LNCAP (cell line): Measurements from ENCODE around the gene OR1F1.

Source experiments
- TF ChIP-seq, protein P1 (sequence below): fragments of 450-650 bp; IDR thresholded peaks from 2 replicates; pipeline ENCODE4 v1.5.1; 2017; ENCODE audit warnings: mild to moderate bottlenecking

The OR1F1 gene

DNA sequence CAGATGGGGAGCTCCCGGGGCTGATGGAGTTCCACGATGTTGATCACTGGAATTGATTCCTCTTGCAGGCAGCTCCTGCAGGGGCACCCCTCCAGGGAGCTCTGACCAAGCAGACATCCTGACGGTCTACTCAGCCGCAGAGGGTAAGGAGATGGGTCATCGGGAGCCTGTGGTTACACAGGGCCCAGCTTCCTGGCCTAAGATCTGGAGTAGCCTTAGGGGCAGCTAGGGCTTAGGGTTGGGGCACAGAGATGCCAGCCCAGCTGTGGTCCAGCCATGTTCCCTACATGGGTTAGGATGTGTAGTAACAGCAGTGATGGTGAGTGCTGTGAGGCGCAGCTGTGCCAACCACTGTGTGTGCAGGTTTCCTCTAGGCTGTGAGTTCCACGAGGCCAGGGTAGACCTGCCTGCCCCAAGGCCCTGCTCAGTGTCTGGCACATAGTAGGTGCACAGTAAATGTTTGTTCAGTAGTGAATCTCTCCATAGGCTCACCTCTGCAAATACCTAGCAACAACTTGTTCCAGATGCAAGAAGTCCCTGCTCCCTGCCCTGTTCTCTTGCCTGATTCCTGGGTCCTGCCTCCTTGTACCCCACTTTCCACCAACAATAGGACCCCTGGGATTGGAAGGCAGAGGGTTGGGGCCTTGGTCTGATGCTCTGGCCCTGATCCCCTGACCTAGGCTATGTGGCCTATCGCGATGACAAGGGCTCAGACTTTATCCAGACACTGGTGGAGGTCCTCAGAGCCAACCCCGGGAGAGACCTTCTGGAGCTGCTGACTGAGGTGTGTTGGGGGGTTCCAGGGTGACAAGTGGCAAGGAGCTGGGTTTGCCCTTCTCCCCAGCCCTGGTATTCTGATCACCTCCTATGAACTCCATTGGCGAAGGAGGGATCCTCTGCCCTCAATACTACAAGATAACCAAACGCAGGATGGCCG lies 39.5 kb upstream of the OR1F1 start:
- TF ChIP-seq, protein P1, sequence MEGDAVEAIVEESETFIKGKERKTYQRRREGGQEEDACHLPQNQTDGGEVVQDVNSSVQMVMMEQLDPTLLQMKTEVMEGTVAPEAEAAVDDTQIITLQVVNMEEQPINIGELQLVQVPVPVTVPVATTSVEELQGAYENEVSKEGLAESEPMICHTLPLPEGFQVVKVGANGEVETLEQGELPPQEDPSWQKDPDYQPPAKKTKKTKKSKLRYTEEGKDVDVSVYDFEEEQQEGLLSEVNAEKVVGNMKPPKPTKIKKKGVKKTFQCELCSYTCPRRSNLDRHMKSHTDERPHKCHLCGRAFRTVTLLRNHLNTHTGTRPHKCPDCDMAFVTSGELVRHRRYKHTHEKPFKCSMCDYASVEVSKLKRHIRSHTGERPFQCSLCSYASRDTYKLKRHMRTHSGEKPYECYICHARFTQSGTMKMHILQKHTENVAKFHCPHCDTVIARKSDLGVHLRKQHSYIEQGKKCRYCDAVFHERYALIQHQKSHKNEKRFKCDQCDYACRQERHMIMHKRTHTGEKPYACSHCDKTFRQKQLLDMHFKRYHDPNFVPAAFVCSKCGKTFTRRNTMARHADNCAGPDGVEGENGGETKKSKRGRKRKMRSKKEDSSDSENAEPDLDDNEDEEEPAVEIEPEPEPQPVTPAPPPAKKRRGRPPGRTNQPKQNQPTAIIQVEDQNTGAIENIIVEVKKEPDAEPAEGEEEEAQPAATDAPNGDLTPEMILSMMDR, result no peak

DNA sequence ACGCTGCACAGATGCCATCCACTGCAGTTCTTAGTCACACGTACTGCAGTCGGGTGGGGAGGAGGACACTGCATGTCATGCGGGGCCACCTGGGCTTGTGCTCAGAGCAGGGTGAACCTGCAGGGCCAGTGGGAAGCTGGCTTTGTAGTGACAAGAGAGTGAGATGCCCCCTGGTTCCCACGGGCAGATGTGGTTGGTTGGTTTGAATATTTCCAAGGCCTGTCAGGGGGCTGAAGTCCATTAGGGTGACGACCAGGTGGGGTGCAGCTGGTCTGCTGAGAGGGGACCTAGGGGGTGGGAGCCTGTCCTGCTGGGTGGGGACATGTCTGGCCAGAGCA lies 38.8 kb upstream of the OR1F1 start:
- TF ChIP-seq, protein P1, result no peak

DNA sequence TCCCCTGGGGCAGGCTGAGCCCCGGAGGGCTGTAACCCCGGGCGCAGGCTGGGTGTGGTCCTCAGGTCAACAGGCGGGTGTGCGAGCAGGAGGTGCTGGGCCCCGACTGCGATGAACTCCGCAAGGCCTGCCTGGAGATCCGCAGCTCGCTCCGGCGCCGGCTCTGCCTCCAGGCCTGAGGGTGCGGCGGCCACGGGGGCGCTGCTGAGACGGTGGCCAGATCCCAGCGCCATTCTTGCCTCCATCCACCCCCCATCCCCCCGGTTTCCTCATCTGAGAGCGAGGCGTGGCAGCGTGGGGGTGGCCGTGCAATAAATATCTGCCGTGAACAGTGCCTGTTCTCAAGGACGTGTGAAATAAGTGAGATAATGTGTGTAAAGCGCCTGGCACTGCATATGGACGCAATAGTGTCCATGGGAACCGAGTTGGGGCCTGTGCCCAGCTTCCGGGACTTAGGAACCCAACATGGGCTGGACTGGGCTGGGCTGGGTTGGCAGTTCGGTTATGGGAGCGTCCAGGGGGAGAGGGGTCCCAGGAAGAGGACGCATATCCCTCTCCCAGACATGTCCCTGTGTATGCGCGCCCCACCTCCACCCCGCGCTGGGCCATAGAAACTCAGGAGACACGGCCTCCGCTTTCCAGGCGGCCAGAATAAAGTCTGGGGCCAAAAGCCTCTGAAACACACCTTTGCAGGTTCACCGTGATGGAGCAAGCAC lies 38.2 kb upstream of the OR1F1 start:
- TF ChIP-seq, protein P1, result peak; percentile 60

DNA sequence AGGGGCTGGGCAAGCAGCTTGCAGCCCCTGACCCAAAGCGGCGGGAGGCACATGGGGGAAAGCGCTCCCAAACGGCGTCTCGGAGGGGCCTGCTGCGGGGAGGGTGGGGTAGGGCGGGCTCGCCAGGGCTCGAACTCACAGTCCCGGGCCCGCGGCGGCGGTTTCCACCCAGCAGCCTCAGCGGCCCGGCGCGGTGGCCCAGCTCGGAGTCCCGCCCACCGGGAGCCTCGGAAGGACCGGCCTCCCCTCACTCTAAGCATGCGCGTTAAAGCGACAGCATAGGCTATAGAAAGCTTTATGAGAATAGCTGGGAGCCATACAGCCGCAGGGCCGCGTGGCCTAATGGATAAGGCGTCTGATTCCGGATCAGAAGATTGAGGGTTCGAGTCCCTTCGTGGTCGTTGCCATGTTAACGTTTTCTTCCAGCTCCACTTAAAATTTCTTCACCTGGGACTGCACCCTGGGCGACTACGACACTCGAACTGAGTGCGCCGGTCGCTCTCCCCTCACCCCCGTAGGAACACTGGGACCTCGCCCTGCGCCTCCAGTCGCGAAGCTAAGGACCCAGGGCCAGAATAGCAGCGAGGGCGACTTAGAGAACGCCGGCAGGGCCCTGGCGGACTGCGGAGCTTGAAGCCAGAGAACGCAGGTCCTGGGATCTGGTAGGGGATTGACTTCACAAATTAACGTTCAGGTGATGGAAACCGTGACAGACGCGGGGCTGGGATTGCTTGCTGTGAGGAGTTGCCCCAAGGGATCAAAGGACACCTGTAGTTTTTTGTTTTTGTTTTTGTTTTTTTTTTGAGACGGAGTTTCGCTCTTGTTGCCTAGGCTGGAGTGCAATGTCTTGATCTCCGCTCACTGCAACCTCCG lies 37.4 kb upstream of the OR1F1 start:
- TF ChIP-seq, protein P1, result no peak

DNA sequence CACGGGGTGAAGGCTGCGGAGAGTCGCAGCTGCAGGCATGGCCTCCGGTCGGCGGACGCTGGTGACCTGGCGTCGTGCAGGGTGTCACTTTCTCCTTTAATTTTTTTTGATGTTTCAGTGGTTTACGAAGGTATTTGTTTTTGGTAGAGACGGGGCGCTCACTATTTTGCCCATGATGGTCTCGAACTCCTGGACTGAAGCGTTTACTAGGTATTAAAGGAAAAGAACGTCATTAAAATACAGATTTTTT lies 36.1 kb upstream of the OR1F1 start:
- TF ChIP-seq, protein P1, result no peak

DNA sequence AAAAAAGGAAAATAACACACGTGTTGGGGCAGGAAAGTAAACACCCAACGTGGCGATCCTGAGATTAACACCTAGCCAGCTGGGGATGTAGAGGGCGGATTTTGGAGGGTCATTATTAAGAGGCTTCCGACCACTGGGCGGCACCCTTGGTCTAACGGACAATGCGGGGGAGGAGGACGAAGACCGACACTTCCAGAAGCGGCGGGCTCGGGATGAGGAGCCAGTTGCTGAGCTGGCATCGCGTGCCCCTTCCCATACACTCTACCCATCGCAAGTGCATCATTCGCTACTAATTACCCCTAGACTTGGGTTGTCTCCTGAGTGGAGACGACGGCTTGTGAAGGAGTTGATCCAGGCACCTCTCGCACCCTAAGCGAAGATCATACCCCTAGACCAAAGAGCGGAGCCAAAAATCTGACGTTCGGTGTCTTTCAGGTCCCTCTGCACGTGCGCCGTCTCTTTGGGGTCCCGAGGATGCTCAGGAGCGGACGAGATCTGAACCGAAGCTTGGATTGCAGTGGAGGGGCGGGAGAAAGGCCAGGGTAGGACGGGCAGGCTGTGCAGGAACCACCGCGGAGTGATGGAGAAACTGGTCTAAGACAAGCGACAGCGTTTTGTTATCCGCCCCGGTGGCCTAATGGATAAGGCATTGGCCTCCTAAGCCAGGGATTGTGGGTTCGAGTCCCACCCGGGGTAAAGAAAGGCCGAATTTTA lies 35.6 kb upstream of the OR1F1 start:
- TF ChIP-seq, protein P1, result peak; percentile 57

DNA sequence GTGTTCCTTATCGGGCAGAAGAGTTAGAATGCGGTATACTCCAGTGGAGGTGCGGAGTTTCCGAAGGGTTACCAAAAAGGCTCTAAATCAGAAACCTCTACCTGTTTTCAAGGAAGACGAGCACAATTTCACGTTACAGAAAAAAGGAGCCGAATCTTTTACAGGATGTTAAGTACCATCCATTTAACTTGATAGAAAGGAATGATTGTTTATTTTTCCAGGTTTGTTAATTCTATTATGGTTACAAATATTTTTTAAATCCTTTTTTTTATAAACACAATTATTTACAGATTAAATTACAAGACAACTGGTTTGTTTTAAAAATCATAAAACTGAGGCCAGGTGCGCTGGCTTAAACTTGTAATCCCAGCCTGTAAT lies 35.0 kb upstream of the OR1F1 start:
- TF ChIP-seq, protein P1, result no peak
